Caco-2 (cell line): ENCODE measurements around the gene RERE. TPM values are rescaled to one million over a fixed set of nuclear protein-coding genes. Genes with fewer than 3 reads are reported as not detected.
A peak's percentile ranks its signal among the peaks of the same experiment; 100 is the strongest.

ENCODE experiments used
- BruUV-seq: library from RNA; stranded (reverse); fragments of 400-500 nt; replicated peaks from 2 replicates; lab custom pipeline; 2021; lab: Mats Ljungman, UMichigan
- CTCF ChIA-PET: fragments of 300-600 bp; sonication (Branson Sonifier 250); formaldehyde crosslinking; loops from one replicate; lab custom pipeline; 2022; ENCODE audit warnings: antibody characterized with exemption; lab: Charles Lee
- POLR2A ChIA-PET: fragments of 300-600 bp; sonication (Branson Sonifier 250); formaldehyde crosslinking; loops from one replicate; lab custom pipeline; 2022; ENCODE audit warnings: antibody characterized with exemption; lab: Charles Lee
- DNase-seq, 2 experiments: peaks; one replicate each; pipeline versions ENCODE4 v3.0.0 to v3.0.0-alpha.2; 2020 to 2022
- H3K27me3 ChIP-seq: replicated peaks from 2 replicates; pipeline ENCODE4 v1.6.0; 2011; ENCODE audit warnings: low read length; ENCODE audit not compliant: control insufficient read depth, insufficient read depth
- H3K36me3 ChIP-seq: 2 replicates; pipeline ENCODE4 v1.5.1; 2011; ENCODE audit warnings: low read length; ENCODE audit not compliant: control insufficient read depth, insufficient read depth
- H3K4me1 ChIP-seq: fragments of 250-450 bp; sonication (Bioruptor Pico); 2 replicates; pipeline ENCODE4 v1.5.1; 2020; ENCODE audit warnings: mild to moderate bottlenecking
- H3K4me3 ChIP-seq: 2 replicates; pipeline ENCODE4 v1.5.1; 2011; ENCODE audit warnings: low read depth, mild to moderate bottlenecking, control low read depth, low read length
- H3K9me3 ChIP-seq: fragments of 250-450 bp; sonication (Bioruptor Pico); 2 replicates; pipeline ENCODE4 v1.5.1; 2020; ENCODE audit warnings: mild to moderate bottlenecking, moderate library complexity
- H3K27ac Mint-ChIP-seq: one replicate; pipeline ENCODE4 v1.8.0; 2022; ENCODE audit warnings: mixed read lengths; ENCODE audit not compliant: unreplicated experiment
- H3K27me3 Mint-ChIP-seq: one replicate; pipeline ENCODE4 v1.8.0; 2022; ENCODE audit warnings: mixed read lengths; ENCODE audit not compliant: insufficient read depth, unreplicated experiment
- H3K36me3 Mint-ChIP-seq: one replicate; pipeline ENCODE4 v1.8.0; 2022; ENCODE audit warnings: mild to moderate bottlenecking, mixed read lengths; ENCODE audit not compliant: insufficient read depth, unreplicated experiment
- H3K4me1 Mint-ChIP-seq: one replicate; pipeline ENCODE4 v1.8.0; 2022; ENCODE audit warnings: low read depth, mixed read lengths; ENCODE audit not compliant: unreplicated experiment
- H3K4me3 Mint-ChIP-seq: one replicate; pipeline ENCODE4 v1.8.0; 2022; ENCODE audit warnings: mild to moderate bottlenecking, moderate library complexity, mixed read lengths; ENCODE audit not compliant: unreplicated experiment
- H3K9me3 Mint-ChIP-seq: one replicate; pipeline ENCODE4 v1.8.0; 2022; ENCODE audit warnings: mixed read lengths; ENCODE audit not compliant: unreplicated experiment
- CTCF ChIP-seq, 2 experiments: fragments of 200-600 bp in 1 of 2; IDR thresholded peaks; 1 replicate in 1 of 2; 2 replicates in 1 of 2; pipeline versions ENCODE4 v1.5.1 to v1.8.0; 2011 to 2022; ENCODE audit warnings: antibody characterized with exemption in 1 of 2, control low read depth in 1 of 2, inconsistent platforms in 1 of 2, low read depth in 1 of 2, low read length in 1 of 2, mild to moderate bottlenecking in 1 of 2, moderate library complexity in 1 of 2; ENCODE audit not compliant: insufficient read depth in 1 of 2, severe bottlenecking in 1 of 2, unreplicated experiment in 1 of 2
- intact Hi-C: fragments of 100-400 bp; cut with micrococcal nuclease; formaldehyde crosslinking; loops from one replicate; pipeline ENCODE4 v1.10.0; 2022; ENCODE audit not compliant: unreplicated experiment
- total RNA-seq: library from RNA; stranded (reverse); gene quantifications from 2 replicates; pipeline ENCODE4 v1.2.3, GENCODE V29; 2022

The RERE gene
- total RNA-seq, 1 experiment from 2014 or later, result 85.2 TPM

DNA sequence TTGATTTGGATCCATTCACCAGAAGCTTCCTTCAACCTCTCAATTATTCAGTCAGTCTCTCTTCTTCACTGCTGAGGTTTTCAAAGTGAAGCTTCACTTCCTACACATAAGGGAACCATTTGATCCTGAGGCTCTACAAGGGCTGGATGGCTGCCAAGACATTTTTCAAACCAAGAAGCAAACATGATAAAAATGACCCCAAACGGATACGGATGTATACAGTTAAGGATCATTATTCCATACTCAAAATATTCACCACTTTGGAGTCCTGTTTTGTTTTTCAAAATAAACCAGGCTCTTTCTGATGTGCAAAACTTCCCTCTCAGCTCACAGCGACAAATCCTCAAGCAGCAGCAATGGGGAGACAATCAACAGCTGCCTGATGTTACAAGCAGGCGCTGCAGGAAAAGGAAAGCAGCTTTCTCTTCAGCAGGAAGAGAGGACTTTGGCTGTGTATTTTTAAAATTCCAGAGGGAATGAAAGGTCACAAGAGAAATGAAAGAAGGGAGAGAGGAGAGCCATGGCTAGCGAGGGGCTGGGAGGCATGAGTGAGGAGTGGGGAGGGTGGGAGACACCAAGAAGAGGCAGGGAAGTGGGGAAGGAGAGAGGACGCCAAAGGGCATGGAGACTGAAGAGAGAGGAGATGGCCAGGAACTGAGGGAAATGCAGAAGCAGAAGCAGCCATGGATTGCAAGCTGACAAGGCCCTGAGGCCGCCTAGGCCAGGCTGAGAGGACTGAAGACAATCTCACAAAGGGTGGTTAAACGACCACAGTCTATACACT, 354.1 kb downstream of the RERE start:
- no TSS peak for BruUV-seq
- H3K4me3 ChIP-seq, result no peak overlapping the region
- Mint-ChIP-seq H3K4me1 (peaks cover 42% of the 10 kb centered on the region), H3K27ac (peak overlapping the region; percentile 73), H3K36me3 (peaks cover 38% of the 10 kb centered on the region), H3K9me3 (no peaks in the 10 kb centered on the region), H3K4me3 (peak overlapping the region; percentile 57), H3K27me3 (no peaks in the 10 kb centered on the region)
- peaks cover 32% of the 10 kb centered on the region for H3K4me1 ChIP-seq
- CTCF ChIA-PET, result no interaction called here
- intact Hi-C loops, result no loop called here
- POLR2A ChIA-PET, result no interaction called here
- TF ChIP-seq CTCF (IDR thresholded peaks at IDR 0.05; ENCODE audit: insufficient read depth in 1 of 2, low read depth in 1 of 2, low read length in 1 of 2, severe bottlenecking in 1 of 2, unreplicated experiment in 1 of 2), result no peak
- H3K36me3 ChIP-seq, result no peaks in the 10 kb centered on the region; the same call in 1 of the 2 replicates
- DNase-seq, result no peak
- H3K9me3 ChIP-seq, result no peaks in the 10 kb centered on the region
- no peaks in the 10 kb centered on the region for H3K27me3 ChIP-seq

DNA sequence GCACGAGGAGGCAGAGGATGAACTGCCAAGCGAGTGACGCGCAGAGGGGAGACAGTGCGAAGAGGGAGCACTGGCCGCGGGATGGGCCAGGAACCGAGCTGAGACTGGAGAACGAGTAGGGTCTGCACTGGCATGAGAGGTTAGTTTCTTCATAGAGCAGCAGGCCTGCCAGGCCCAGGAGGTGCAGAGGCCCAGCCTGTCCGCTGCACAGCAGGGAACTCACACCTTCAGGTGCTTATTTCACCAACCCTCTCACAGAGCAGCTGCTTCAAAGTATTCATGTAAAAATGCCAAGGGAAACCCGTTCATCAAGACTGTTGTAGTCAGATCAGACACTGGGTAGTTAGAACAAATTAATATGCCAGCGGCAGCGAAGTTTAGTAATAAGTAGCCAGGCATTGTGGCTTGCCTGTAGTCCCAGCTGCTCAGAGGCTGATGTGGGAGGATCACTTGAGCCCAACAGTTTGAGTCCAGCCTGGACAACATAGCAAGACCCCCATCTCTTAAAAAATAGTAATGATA, 355.0 kb downstream of the RERE start:
- Mint-ChIP-seq H3K4me3 (no peak overlapping the region), H3K27me3 (no peaks in the 10 kb centered on the region), H3K27ac (no peak overlapping the region), H3K36me3 (peaks cover 38% of the 10 kb centered on the region), H3K4me1 (peaks cover 42% of the 10 kb centered on the region), H3K9me3 (no peaks in the 10 kb centered on the region)
- no peaks in the 10 kb centered on the region for H3K27me3 ChIP-seq
- H3K4me1 ChIP-seq, result peaks cover 32% of the 10 kb centered on the region
- DNase-seq, result no peak
- no TSS peak for BruUV-seq
- ChIA-PET CTCF (no interaction called here), POLR2A (no interaction called here)
- intact Hi-C loops, result no loop called here
- no peak for TF ChIP-seq CTCF (IDR thresholded peaks at IDR 0.05; ENCODE audit: insufficient read depth in 1 of 2, low read depth in 1 of 2, low read length in 1 of 2, severe bottlenecking in 1 of 2, unreplicated experiment in 1 of 2)
- H3K4me3 ChIP-seq, result no peak overlapping the region
- no peaks in the 10 kb centered on the region for H3K9me3 ChIP-seq
- no peaks in the 10 kb centered on the region; the same call in 1 of the 2 replicates for H3K36me3 ChIP-seq

GRCh38 chr1:8461351-8462110, 355.9 kb downstream of the RERE start:
- H3K4me1 ChIP-seq, result peaks cover 33% of the 10 kb centered on the region
- H3K9me3 ChIP-seq, result no peaks in the 10 kb centered on the region
- no peaks in the 10 kb centered on the region for H3K27me3 ChIP-seq
- Mint-ChIP-seq H3K27ac (no peak overlapping the region), H3K4me3 (no peak overlapping the region), H3K36me3 (peaks cover 33% of the 10 kb centered on the region), H3K27me3 (no peaks in the 10 kb centered on the region), H3K4me1 (peaks cover 45% of the 10 kb centered on the region), H3K9me3 (no peaks in the 10 kb centered on the region)
- CTCF ChIA-PET, result no interaction called here
- H3K36me3 ChIP-seq, result no peaks in the 10 kb centered on the region; the same call in 1 of the 2 replicates
- intact Hi-C loops, result no loop called here
- no peak for TF ChIP-seq CTCF (IDR thresholded peaks at IDR 0.05; ENCODE audit: insufficient read depth in 1 of 2, low read depth in 1 of 2, low read length in 1 of 2, severe bottlenecking in 1 of 2, unreplicated experiment in 1 of 2)
- no TSS peak for BruUV-seq
- no peak for DNase-seq
- no peak overlapping the region for H3K4me3 ChIP-seq
- POLR2A ChIA-PET, result no interaction called here
